Small intestine (tissue), 7 donors: ENCODE data around the gene DGLUCY. TPM values are rescaled to one million over a fixed set of nuclear protein-coding genes. Genes with fewer than 3 reads are reported as not detected.
"Not testable (repeated sequence)": the region's sequence is repeated elsewhere in the genome, so short reads cannot be mapped to it uniquely, and the experiment has no call there.

Source experiments
- DNase-seq, 2 donors: peaks; one replicate each; pipeline versions ENCODE4 v3.0.0 to v3.0.0-alpha.2; 2013
- FAIRE-seq: peaks from 2 replicates; lab custom pipeline; 2012; peaks lifted over from hg19 to GRCh38; lab: Jason Lieb, UNC
- H3K27ac ChIP-seq, 3 donors: one replicate each; pipeline ENCODE4 v1.5.1; 2013; ENCODE audit warnings: low read length in 2 of 3, mild to moderate bottlenecking in 2 of 3, control low read depth in 1 of 3, inconsistent platforms in 1 of 3, low read depth in 1 of 3, moderate library complexity in 1 of 3
- H3K27me3 ChIP-seq, 3 donors: one replicate each; pipeline ENCODE4 v1.6.1; 2013; ENCODE audit warnings: low read length in 3 of 3, inconsistent platforms in 1 of 3; ENCODE audit not compliant: control insufficient read depth in 3 of 3, insufficient read depth in 3 of 3
- H3K36me3 ChIP-seq, 3 donors: one replicate each; pipeline ENCODE4 v1.6.1; 2013; ENCODE audit warnings: low read length in 3 of 3, inconsistent platforms in 1 of 3, low read depth in 1 of 3, mild to moderate bottlenecking in 1 of 3, moderate library complexity in 1 of 3; ENCODE audit not compliant: control insufficient read depth in 3 of 3, insufficient read depth in 2 of 3
- H3K4me1 ChIP-seq, 3 donors: one replicate each; pipeline ENCODE4 v1.6.1; 2013; ENCODE audit warnings: low read length in 2 of 3, inconsistent platforms in 1 of 3, low read depth in 1 of 3, mild to moderate bottlenecking in 1 of 3, moderate library complexity in 1 of 3; ENCODE audit not compliant: control insufficient read depth in 3 of 3, insufficient read depth in 2 of 3
- H3K4me3 ChIP-seq, 3 donors: one replicate each; pipeline ENCODE4 v1.5.1; 2013; ENCODE audit warnings: low read length in 3 of 3, control low read depth in 1 of 3, inconsistent platforms in 1 of 3, low read depth in 1 of 3, mild to moderate bottlenecking in 1 of 3, moderate library complexity in 1 of 3
- H3K9me3 ChIP-seq, 2 donors: one replicate each; pipeline ENCODE4 v1.6.1; 2013; ENCODE audit warnings: low read depth in 1 of 2, low read length in 1 of 2; ENCODE audit not compliant: control insufficient read depth in 2 of 2, insufficient read depth in 1 of 2
- WGBS, 3 donors: extraction: QIAGEN DNeasy Blood & Tissue Kit; methylation state at CpG; one replicate each; pipeline ENCODE4 v1.1.7; 2013; 5-methylcytosine and 5-hydroxymethylcytosine counted together
- polyA plus RNA-seq, 4 donors: library from polyadenylated mRNA; stranded (reverse) in 3 of 4; unstranded in 1 of 4; fragments of 200-250 nt in 3 of 4; fragments of 120-200 nt in 1 of 4; gene quantifications; one replicate each; pipeline versions ENCODE4 v1.2.1 to v1.2.3, GENCODE V29; 2013
- donor health status: healthy with polysubstance abuse.
- donor health status: control.
- donor health status: control.
- donor health status: Bipolar disorder and iron deficiency.
- donor health status: healthy.

The DGLUCY gene
- polyA plus RNA-seq, 4 donors, result 11.9 to 74.9 (median 30.2) TPM

DNA sequence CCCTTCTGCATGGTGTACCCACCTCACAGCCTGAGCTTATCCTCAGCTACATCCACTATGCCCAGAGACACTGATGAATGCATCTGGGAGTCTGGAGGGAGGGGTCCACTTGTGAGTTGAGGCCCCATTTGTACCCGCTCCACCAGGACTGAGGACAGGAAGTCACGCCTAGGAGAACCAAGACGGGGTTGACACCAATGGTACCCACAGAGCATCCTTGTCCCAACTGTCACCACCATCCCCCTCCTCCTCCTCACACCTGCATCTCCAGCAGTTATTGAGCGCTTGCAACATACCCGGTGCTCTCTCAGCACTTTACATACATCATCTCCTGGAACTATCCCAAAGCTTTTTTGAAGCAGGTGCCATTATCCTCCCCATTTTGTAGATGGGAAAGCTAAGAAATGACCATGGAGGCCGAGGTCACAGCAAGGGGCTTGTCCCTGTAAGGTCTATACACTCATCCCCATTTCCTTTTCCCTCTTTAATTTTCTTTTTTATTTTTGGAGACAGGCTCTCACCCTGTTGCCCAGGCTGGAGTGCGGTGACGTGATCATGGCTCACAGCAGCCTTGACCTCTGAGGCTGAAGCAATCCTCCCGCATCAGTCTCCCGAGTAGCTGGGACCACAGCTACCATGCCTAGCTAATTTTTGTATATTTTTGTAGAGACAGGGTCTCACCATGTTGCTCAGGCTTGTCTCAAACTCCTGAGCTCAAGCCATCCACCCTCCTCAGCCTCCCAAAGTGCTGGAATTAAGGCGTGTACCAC, 31.7 kb downstream of the DGLUCY start:
- no peak overlapping the region for H3K27ac ChIP-seq
- 89 to 91% (median 89%) methylated on average over 11 of the region's 11 CpGs for WGBS, 3 donors

DNA sequence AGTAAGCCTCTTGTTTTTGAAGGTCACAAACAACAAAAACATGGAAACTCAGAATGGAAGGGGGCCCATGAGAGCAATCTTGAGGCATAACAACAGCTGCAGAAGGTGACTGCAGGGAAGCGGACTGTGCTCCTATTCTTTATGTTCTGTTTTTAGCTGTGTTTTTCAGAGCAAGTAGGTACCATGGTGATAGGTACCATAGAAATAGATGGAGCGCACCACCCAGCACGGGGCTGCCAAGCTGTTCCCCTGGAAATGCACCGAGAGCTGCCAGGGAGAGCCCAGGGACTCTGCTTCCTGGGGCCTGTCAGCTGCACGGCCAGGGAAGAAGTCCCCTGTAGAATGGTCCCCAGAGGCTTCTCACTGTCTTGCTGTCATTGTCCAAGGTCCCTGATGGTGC, 32.8 kb downstream of the DGLUCY start:
- peaks cover 0 to 3% (median 0%) of the 10 kb centered on the region in 3 donors for H3K4me1 ChIP-seq
- no peak overlapping the region for H3K27ac ChIP-seq
- WGBS, 3 donors, result 90 to 96% (median 94%) methylated on average over 5 of the region's 5 CpGs

More for the DNA sequence above, 31.7 kb downstream of the DGLUCY start:
- Histone ChIP-seq H3K27me3 (no peaks in the 10 kb centered on the region), H3K4me1 (peaks cover 0 to 3% (median under 1%) of the 10 kb centered on the region in 3 donors), H3K36me3 (peaks cover 3 to 67% (median 9%) of the 10 kb centered on the region in 3 donors), H3K4me3 (no peak overlapping the region), H3K9me3 (no peaks in the 10 kb centered on the region)
- FAIRE-seq (no peak), DNase-seq (no peak)

DNA sequence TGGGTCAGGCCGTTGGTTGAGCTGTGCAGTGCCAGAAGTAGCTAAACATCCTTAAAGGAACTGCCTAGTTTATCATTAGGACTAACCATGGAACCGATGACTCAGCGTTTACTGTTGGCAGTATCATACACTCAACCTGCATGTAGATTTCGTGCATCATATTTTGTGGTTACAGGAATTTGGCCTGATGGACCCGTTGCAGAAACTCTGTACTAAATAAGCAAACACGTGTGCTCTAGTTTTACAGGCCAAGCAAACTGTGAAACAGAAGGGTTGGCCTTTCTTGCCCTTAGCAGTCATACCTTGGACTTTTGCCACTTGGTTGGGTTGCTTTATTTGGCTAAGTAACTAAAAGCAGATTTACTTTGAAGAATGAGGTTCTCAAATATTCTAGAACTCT, 35.6 kb downstream of the DGLUCY start:
- Histone ChIP-seq H3K27me3 (no peaks in the 10 kb centered on the region), H3K4me3 (no peak overlapping the region), H3K36me3 (peaks cover 3 to 63% (median 9%) of the 10 kb centered on the region in 3 donors), H3K27ac (peak overlapping the region in 1 of 3 donors; percentile 14), H3K4me1 (peaks cover 0 to 3% (median 2%) of the 10 kb centered on the region in 3 donors), H3K9me3 (no peaks in the 10 kb centered on the region)
- DNase-seq (peak; percentile 31 to 42), FAIRE-seq (no peak)
- WGBS, 3 donors, result 39 to 53% (median 53%) methylated on average over 6 of the region's 6 CpGs

More for the DNA sequence above, 32.8 kb downstream of the DGLUCY start:
- Histone ChIP-seq H3K9me3 (no peaks in the 10 kb centered on the region), H3K4me3 (no peak overlapping the region), H3K27me3 (no peaks in the 10 kb centered on the region), H3K36me3 (peaks cover 3 to 68% (median 9%) of the 10 kb centered on the region in 3 donors)
- DNase-seq (no peak), FAIRE-seq (no peak)

DNA sequence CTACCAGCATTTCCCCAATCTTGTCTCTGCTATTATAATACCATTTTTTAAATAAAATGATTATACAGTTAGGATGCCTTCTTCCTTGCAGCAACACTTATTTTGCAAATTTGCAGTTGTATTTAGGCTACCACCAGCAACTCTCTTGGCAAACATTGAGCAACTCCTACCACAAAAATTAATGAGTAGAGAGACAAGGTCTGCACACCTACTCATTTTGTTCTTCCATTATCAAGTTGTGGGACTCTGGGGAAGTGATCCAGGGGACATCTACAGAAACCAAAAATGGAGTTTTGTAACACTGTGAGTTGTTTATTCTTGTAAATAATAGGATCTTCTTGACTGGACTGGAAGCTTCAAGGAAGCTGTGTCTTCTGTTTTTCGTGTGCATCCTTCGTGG, 38.6 kb downstream of the DGLUCY start:
- Histone ChIP-seq H3K27me3 (no peaks in the 10 kb centered on the region), H3K4me1 (peaks cover 0 to 22% (median 5%) of the 10 kb centered on the region in 3 donors), H3K4me3 (no peak overlapping the region), H3K36me3 (peaks cover 0 to 39% (median 3%) of the 10 kb centered on the region in 3 donors), H3K27ac (no peak overlapping the region), H3K9me3 (no peaks in the 10 kb centered on the region)
- 67 to 74% (median 69%) methylated on average over 2 of the region's 2 CpGs for WGBS, 3 donors
- no peak for DNase-seq
- no peak for FAIRE-seq

DNA sequence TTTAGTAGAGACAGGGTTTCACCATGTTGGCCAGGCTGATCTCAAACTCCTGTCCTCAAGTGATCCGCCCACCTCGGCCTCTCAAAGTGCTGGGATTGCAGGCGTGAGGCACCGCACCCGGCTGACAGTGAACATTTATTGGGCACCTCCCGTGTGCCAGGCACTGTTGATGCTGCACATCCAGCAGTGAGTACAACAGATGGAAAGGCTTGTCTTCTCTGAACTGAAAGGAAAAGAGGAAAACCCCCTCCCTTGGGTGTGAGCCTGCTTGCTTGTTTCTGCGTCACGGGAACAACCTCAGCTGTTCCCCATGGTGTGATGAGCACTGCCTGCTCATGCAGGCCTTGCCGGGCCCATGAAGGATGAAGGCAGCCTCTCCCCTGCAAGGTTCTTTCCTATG, 39.5 kb downstream of the DGLUCY start:
- H3K4me1 ChIP-seq, result peaks cover 0 to 26% (median 5%) of the 10 kb centered on the region in 3 donors
- H3K4me3 ChIP-seq, result no peak overlapping the region
- H3K36me3 ChIP-seq, result peaks cover 0 to 36% (median 3%) of the 10 kb centered on the region in 3 donors
- H3K27me3 ChIP-seq, result no peaks in the 10 kb centered on the region
- DNase-seq, result peak in 1 of 2 donors; percentile 41
- H3K9me3 ChIP-seq, result no peaks in the 10 kb centered on the region
- no peak for FAIRE-seq
- WGBS, 3 donors, result 70 to 82% (median 78%) methylated on average over 9 of the region's 9 CpGs
- H3K27ac ChIP-seq, result no peak overlapping the region

DNA sequence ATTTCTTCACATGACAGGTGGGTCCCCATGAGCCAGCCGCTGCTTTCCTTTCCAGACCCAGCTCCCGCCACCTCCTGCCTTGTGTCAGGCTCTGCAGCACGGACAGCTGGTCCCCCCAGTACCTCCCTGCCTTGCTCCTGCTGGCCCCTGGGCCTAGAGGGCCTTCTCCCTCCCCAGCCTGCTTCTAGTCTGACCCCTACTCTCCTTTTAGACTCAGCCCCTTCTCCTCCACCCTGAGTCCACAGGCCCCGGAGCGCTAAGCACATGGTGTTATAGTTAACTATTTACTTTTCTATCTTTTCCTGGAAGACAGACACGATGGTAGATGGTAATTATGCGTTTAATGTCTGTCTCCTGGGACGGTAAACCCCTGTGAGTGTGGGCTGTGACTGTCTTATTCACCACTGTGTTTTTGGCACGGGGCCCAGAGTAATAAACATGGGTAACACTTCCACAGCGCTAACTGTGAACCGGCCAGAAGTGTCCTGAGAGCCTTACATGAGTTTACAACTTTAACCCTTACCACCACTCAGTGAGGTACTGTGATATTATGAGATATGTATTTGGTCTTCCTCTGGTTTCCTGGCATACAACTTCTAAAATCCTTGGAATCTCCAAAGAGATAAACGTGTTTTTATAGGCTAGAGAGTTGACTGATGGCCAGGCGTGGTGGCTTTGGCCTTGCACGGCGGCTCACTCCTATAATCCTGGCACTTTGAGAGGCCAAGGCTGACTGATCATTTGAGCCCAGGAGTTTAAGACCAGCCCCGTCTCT, 41.2 kb downstream of the DGLUCY start:
- WGBS, 3 donors, result 22 to 45% (median 24%) methylated on average over 16 of the region's 16 CpGs
- Histone ChIP-seq H3K36me3 (peaks cover 0 to 42% (median 5%) of the 10 kb centered on the region in 3 donors), H3K27ac (peak overlapping the region in 2 of 3 donors; percentile 27 to 49), H3K9me3 (no peaks in the 10 kb centered on the region), H3K27me3 (no peaks in the 10 kb centered on the region), H3K4me3 (no peak overlapping the region), H3K4me1 (peaks cover 0 to 28% (median 2%) of the 10 kb centered on the region in 3 donors)
- DNase-seq, result peak; percentile 89 to 93
- FAIRE-seq, result no peak

DNA sequence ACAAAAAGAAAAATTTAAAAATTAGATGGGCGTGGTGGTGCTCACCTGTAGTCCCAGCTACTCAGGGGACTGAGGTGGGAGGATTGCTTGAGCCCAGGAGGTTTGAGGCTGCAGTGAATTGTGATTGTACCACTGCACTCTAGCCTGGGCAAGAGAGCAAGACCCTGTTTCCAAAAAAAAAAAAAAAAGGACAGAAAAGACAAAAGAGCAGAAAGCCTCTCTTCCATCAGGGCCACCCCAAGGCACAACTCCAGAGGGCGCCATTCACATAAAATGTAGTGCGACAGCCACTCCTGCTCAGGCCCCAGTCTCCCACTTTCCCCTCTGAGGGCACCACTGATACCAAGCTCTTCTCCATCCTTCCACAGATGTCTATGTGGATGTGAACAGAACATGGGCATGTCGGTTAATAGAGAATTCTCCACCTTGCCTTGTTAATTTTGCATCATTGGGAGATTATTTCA, 41.8 kb downstream of the DGLUCY start:
- FAIRE-seq, result no peak

DNA sequence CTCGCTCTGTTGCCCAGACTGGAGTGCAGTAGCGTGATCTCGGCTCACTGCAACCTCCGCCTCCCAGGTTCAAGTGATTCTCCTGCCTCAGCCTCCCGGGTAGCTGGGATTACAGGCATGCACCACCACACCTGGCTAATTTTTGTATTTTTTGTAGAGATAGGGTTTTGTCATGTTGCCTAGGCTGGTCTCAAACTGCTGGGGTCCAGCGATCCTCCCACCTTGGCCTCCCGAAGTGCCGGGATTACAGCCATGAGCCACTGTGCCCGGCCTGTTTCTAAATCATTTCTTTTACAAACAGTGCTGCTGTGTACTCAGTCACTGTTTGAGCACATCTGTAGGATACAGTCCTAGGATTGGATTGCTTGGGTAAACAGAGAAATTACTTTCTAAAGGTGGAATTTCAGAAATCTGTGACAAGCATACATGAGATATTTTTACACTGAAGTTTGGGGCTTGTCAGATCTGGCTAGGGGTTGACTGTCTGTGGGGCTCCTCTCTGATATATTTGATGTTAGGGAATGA, 42.3 kb downstream of the DGLUCY start:
- not testable (repeated sequence) for H3K27me3 ChIP-seq, DNase-seq, FAIRE-seq, H3K4me3 ChIP-seq, H3K27ac ChIP-seq, H3K9me3 ChIP-seq
- peaks cover 3 to 45% (median 8%) of the 10 kb centered on the region in 3 donors for H3K36me3 ChIP-seq
- H3K4me1 ChIP-seq, result peaks cover 0 to 28% (median 2%) of the 10 kb centered on the region in 3 donors
- WGBS, 3 donors, result 87 to 94% (median 89%) methylated on average over 9 of the region's 9 CpGs

More for the DNA sequence above, 41.8 kb downstream of the DGLUCY start:
- Histone ChIP-seq H3K4me3 (no peak overlapping the region), H3K36me3 (peaks cover 3 to 41% (median 6%) of the 10 kb centered on the region in 3 donors), H3K27ac (peak overlapping the region in 2 of 3 donors; percentile 27 to 49), H3K27me3 (no peaks in the 10 kb centered on the region), H3K9me3 (no peaks in the 10 kb centered on the region), H3K4me1 (peaks cover 0 to 28% (median 2%) of the 10 kb centered on the region in 3 donors)
- WGBS, 3 donors, result 92 to 93% (median 93%) methylated on average over 4 of the region's 4 CpGs
- DNase-seq, result no peak
